ENCODE results near the gene HM13.

DNA sequence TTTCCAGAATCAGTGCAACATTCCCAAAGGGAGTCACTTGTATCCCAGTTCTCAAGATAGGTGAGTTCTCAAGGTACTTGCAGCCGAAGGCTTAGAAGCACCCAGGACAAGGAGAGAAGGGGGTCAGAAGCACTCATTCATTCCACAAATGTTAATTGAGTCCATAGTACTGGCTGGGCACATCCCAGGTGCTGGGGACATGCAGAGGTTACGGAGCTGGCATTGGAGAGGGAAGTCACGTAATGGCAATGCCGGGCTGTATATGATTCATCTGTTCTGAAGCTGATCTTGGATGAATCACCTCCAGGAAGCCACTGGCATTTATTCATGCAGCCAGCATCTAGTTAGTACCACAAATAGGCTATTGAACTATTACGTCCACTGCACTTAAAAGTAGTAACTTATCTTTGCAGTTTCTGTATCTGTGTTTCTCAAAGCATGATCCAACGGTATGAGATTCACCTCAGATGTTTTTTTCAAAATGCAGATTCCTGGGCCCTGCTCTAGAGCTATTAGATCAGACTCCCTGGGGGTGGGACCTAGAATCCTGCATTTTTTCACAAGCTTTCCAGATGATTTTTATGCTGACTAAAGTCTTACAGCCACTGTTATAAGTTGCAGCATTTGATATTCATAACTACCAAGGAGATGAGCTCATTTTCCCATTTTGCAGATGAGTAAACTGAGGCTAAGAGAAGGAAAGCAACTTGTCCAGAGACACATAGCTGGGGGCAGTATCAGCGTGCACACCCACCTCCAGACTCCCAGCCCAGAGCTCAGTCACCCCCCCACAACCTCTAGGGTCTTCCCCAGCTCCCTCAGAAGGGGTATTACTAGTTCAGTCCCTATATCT is 46.7 kb downstream of the HM13 start:
- TF ChIP-seq RAD21 (IDR thresholded peaks at IDR 0.05) (no peak), TAF1 (conservative IDR thresholded peaks at IDR 0.05) (no peak)
- TF ChIP-seq, protein P1, sequence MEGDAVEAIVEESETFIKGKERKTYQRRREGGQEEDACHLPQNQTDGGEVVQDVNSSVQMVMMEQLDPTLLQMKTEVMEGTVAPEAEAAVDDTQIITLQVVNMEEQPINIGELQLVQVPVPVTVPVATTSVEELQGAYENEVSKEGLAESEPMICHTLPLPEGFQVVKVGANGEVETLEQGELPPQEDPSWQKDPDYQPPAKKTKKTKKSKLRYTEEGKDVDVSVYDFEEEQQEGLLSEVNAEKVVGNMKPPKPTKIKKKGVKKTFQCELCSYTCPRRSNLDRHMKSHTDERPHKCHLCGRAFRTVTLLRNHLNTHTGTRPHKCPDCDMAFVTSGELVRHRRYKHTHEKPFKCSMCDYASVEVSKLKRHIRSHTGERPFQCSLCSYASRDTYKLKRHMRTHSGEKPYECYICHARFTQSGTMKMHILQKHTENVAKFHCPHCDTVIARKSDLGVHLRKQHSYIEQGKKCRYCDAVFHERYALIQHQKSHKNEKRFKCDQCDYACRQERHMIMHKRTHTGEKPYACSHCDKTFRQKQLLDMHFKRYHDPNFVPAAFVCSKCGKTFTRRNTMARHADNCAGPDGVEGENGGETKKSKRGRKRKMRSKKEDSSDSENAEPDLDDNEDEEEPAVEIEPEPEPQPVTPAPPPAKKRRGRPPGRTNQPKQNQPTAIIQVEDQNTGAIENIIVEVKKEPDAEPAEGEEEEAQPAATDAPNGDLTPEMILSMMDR (IDR thresholded peaks at IDR 0.05; ENCODE audit: low read depth, low read length, missing input control) = no peak

All from liver (tissue), 3 donors.